Esophagus (tissue), 2 donors: Measurements from ENCODE around the gene PSME1. TPM values are rescaled to one million over a fixed set of nuclear protein-coding genes. Genes with fewer than 3 reads are reported as not detected.

Experiments
- H3K27ac ChIP-seq, 2 donors: one replicate each; pipeline ENCODE4 v1.5.1; 2013; ENCODE audit warnings: low read depth in 2 of 2, mild to moderate bottlenecking in 2 of 2, inconsistent platforms in 1 of 2, low read length in 1 of 2, moderate library complexity in 1 of 2
- H3K27me3 ChIP-seq, 2 donors: one replicate each; pipeline ENCODE4 v1.6.1; 2013; ENCODE audit warnings: low read length in 2 of 2, control low read depth in 1 of 2, mild to moderate bottlenecking in 1 of 2; ENCODE audit not compliant: insufficient read depth in 2 of 2, control insufficient read depth in 1 of 2
- H3K36me3 ChIP-seq, 2 donors: one replicate each; pipeline ENCODE4 v1.6.1; 2013; ENCODE audit warnings: low read length in 1 of 2; ENCODE audit not compliant: control insufficient read depth in 2 of 2, insufficient read depth in 2 of 2
- H3K4me1 ChIP-seq, 2 donors: one replicate each; pipeline ENCODE4 v1.6.1; 2013; ENCODE audit warnings: low read length in 1 of 2; ENCODE audit not compliant: control insufficient read depth in 2 of 2, insufficient read depth in 2 of 2
- H3K4me3 ChIP-seq, 2 donors: one replicate each; pipeline ENCODE4 v1.5.1; 2013; ENCODE audit warnings: low read length in 2 of 2, mild to moderate bottlenecking in 2 of 2, low read depth in 1 of 2, moderate library complexity in 1 of 2
- H3K9me3 ChIP-seq, 2 donors: one replicate each; pipeline ENCODE4 v1.6.1; 2013; ENCODE audit warnings: mild to moderate bottlenecking in 2 of 2, low read depth in 1 of 2, low read length in 1 of 2, moderate library complexity in 1 of 2; ENCODE audit not compliant: control insufficient read depth in 2 of 2, insufficient read depth in 1 of 2
- WGBS, 2 donors: extraction: QIAGEN DNeasy Blood & Tissue Kit; methylation state at CpG; one replicate each; pipeline ENCODE4 v1.1.7; 2013; 5-methylcytosine and 5-hydroxymethylcytosine counted together
- polyA plus RNA-seq, 2 donors: library from polyadenylated mRNA; stranded (reverse); fragments of 200-250 nt; gene quantifications; one replicate each; pipeline ENCODE4 v1.2.3, GENCODE V29; 2013
- donor health status: healthy with polysubstance abuse.
- donor health status: Bipolar disorder and iron deficiency.

The PSME1 gene
- polyA plus RNA-seq, 2 donors, result 146 to 198 TPM

GRCh38 chr14:24165785-24166184 lies 29.8 kb downstream of the PSME1 start:
- peaks cover 6 to 10% of the 10 kb centered on the region in 2 donors for H3K4me1 ChIP-seq
- H3K9me3 ChIP-seq, result no peaks in the 10 kb centered on the region
- WGBS, 2 donors, result 91 to 95% methylated on average over 5 of the region's 5 CpGs
- H3K27me3 ChIP-seq, result no peaks in the 10 kb centered on the region
- no peak overlapping the region for H3K4me3 ChIP-seq
- no peak overlapping the region for H3K27ac ChIP-seq
- peaks cover 27 to 37% of the 10 kb centered on the region in 2 donors for H3K36me3 ChIP-seq

DNA sequence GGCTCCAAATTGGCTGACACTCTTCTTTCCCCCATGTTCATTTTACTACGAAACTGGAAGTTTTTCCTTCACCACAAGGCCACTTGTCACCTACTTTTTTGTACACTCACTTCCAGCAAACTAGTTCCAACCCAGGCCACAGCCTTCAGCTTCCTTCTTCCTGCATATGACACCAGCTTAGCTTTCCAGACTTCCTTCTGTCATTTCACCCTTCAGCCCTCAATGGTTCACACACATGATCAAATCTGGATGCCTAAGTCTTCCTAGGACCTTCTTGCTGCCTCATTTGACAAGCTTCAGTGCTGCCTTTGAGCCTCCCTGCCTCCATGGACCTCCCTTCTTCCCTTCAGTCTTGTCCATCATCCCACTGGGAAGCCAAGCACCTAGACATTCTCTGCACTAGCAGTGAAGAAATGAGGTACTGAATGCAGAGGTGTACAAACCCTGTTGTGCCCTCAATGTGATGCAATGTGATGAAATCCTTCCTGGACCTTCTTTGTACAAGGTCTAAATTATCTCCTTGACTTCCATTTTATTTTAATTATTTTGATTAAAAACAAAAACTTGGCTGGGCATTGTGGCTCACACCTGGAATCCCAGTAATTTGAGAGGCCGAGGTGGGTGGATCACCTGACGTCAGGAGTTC lies 31.6 kb downstream of the PSME1 start:
- WGBS, 2 donors, result 86 to 97% methylated on average over 3 of the region's 3 CpGs
- Histone ChIP-seq H3K9me3 (no peaks in the 10 kb centered on the region), H3K4me3 (no peak overlapping the region), H3K36me3 (peaks cover 27 to 37% of the 10 kb centered on the region in 2 donors), H3K27me3 (no peaks in the 10 kb centered on the region), H3K4me1 (peaks cover 6% of the 10 kb centered on the region in 2 donors), H3K27ac (peak overlapping the region in 1 of 2 donors; percentile 0)

GRCh38 chr14:24171422-24172260 lies 35.6 kb downstream of the PSME1 start, which contains the start of gene REC8:
Gene REC8, plus strand, starts transcription at chr14:24172080. Its CDS starts 473 bp downstream, at chr14:24172553.
- Histone ChIP-seq H3K4me1 (no peaks in the 10 kb centered on the region), H3K9me3 (no peaks in the 10 kb centered on the region), H3K36me3 (peaks cover 2 to 9% of the 10 kb centered on the region in 2 donors), H3K4me3 (peak within 1 kb of the TSS in 1 of 2 donors; percentile 35), H3K27ac (peak within 1 kb of the TSS; percentile 6 to 47), H3K27me3 (no peaks in the 10 kb centered on the region)
- 20 to 22% methylated on average over 63 of the region's 63 CpGs for WGBS, 2 donors

- Histone ChIP-seq H3K36me3 (peaks cover 0 to 10% of the 10 kb centered on the region in 2 donors), H3K27ac (no peak overlapping the region), H3K27me3 (no peaks in the 10 kb centered on the region), H3K4me3 (peak overlapping the region in 1 of 2 donors; percentile 35), H3K9me3 (no peaks in the 10 kb centered on the region), H3K4me1 (no peaks in the 10 kb centered on the region)
- WGBS, 2 donors, result 43 to 59% methylated on average over 30 of the region's 30 CpGs
These were observed 36.4 kb downstream of the PSME1 start for GRCh38 chr14:24172261-24172860.

DNA sequence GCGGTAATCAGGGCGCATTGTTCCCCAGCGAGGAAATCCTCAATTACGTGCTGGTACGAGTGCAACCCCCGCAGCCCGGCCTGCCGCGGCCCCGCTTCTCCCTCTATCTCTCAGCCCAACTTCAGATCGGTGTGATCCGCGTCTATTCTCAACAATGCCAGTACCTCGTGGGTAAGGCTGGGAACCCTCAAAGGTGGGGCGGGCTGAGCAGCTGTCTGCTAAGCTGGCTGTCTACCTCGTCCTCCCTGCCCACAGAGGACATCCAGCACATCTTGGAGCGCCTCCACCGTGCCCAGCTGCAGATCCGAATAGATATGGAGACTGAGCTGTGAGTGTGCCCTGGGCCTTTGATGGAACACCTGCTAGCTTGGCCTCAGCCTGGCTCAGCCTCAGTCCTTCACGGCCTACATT lies 36.9 kb downstream of the PSME1 start:
- H3K4me3 ChIP-seq, result no peak overlapping the region
- H3K27ac ChIP-seq, result no peak overlapping the region
- peaks cover 3 to 10% of the 10 kb centered on the region in 2 donors for H3K36me3 ChIP-seq
- no peaks in the 10 kb centered on the region for H3K9me3 ChIP-seq
- no peaks in the 10 kb centered on the region for H3K27me3 ChIP-seq
- WGBS, 2 donors, result 65 to 73% methylated on average over 20 of the region's 20 CpGs
- H3K4me1 ChIP-seq, result no peaks in the 10 kb centered on the region

- H3K4me3 ChIP-seq, result no peak overlapping the region
- H3K27me3 ChIP-seq, result no peaks in the 10 kb centered on the region
- H3K9me3 ChIP-seq, result no peaks in the 10 kb centered on the region
- peaks cover 6 to 38% of the 10 kb centered on the region in 2 donors for H3K36me3 ChIP-seq
- 94 to 95% methylated on average over 5 of the region's 5 CpGs for WGBS, 2 donors
- no peaks in the 10 kb centered on the region for H3K4me1 ChIP-seq
- H3K27ac ChIP-seq, result no peak overlapping the region
These were observed 40.6 kb downstream of the PSME1 start for GRCh38 chr14:24176599-24176998.

- Histone ChIP-seq H3K36me3 (peaks cover 6 to 44% of the 10 kb centered on the region in 2 donors), H3K27me3 (no peaks in the 10 kb centered on the region), H3K4me1 (no peaks in the 10 kb centered on the region), H3K9me3 (no peaks in the 10 kb centered on the region), H3K4me3 (no peak overlapping the region), H3K27ac (no peak overlapping the region)
- 83 to 86% methylated on average over 12 of the region's 12 CpGs for WGBS, 2 donors
These were observed 41.2 kb downstream of the PSME1 start for GRCh38 chr14:24177041-24177825.

- Histone ChIP-seq H3K4me3 (no peak overlapping the region), H3K27ac (no peak overlapping the region), H3K4me1 (no peaks in the 10 kb centered on the region), H3K36me3 (peaks cover 6 to 50% of the 10 kb centered on the region in 2 donors), H3K27me3 (no peaks in the 10 kb centered on the region), H3K9me3 (no peaks in the 10 kb centered on the region)
- WGBS, 2 donors, result 93 to 94% methylated on average over 14 of the region's 14 CpGs
These were observed 41.9 kb downstream of the PSME1 start for GRCh38 chr14:24177891-24178290.
